ENCODE measurements around the gene NIPAL1.

Gene NIPAL1

GRCh38 chr4:48028696-48029095, 12.1 kb downstream of the NIPAL1 start:
- no peak for DNase-seq

GRCh38 chr4:48030470-48030869, 13.9 kb downstream of the NIPAL1 start:
- DNase-seq = no peak

GRCh38 chr4:48031802-48032525, 15.4 kb downstream of the NIPAL1 start:
- no peak for DNase-seq

DNA sequence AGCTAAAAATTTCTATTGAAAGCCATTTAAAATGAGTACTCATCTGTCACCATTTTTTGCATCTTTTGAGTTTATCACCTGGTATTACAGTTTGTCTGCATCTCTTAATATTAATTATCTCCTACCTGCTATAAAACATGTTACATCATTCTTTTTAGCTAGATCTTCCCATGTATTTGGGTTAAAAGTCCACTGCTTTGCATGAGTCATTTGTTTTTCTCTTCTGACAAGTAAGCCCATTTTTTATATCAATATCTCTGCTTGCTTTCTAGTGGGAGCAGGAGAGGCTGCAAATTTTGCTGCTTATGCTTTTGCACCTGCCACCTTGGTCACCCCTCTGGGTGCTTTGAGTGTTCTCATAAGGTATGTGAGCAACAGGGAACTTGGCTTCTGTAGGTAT, 16.1 kb downstream of the NIPAL1 start:
- no peak for DNase-seq

- no peak for DNase-seq
Observed at GRCh38 chr4:48033412-48033811, 16.8 kb downstream of the NIPAL1 start.

DNA sequence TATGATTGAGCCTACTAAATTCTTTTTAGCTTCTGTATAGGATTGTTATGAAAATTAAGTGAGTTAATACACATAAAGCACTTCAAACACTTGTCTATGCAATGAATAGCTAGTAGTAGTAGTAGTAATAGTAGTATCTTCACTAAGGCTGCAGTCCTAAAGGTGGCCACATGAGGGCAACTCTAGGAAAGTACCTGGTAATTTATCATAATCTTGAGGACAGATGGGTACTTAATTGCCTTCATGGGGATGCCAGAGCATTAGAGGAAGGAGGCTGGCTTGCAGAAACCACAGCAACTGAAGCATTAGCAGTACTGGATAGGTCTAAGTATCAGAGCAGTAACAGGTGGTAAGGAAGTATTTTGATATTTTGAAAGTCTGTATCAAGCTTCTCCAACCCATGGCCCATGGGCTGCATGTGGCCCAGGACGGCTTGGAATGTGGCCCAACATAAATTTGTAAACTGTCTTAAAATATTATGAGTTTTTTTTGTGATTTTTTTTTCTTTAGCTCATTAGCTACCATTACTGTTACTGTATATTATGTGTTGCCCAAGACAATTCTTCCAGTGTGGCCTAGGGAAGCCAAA, 17.3 kb downstream of the NIPAL1 start:
- DNase-seq = no peak

DNA sequence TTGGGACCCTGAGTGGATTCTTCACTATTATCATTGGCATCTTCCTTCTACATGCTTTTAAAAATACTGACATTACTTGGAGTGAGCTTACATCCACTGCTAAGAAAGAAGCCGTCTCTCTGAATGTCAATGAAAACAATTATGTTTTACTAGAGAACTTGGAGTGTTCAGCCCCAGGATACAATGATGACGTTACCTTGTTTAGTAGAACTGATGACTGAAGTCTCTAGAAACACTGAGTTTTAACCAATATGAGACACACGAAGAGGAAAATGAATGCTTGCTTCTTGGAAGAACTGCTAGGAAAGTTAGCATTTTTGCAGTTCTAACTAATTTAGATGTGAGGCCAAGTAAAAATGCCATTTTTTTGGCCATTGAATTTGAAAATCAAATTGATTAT, 19.4 kb downstream of the NIPAL1 start:
- DNase-seq = no peak

DNA sequence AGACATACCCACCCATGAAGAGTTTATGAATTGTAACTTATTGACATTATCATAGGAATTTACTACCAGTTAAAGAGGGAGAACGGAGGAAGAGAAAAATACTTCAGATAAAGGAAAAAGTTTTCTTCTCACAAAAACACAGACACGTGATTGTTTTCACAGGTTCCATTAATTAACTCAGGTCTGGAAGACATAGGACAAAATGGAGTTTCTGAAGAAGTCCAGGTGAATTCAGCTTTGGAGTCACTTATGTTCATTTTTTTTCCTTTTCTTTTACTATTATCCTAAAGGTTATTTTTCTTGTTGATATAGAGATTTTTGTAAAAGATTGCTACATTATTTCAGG, 20.5 kb downstream of the NIPAL1 start:
- DNase-seq = no peak

DNA sequence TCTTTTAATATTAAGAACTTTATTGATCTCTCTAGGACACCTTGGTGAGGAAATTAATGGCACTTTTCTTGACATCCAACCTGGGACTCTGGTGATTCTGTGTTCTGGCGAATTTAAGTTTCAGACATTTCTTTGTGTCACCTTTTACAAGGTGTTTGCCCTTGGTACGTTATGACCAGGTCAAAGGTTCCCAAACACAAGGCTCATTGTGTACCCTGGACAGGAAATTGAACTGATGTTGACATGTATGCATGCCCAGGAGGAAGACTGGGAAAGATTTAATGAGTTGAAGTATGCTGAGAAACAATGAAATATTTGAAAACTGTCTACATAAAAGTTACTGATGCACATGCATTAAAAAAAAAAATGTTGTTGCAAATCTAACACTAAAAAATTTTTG, 22.1 kb downstream of the NIPAL1 start:
- no peak for DNase-seq

GRCh38 chr4:48039561-48039960, 23.0 kb downstream of the NIPAL1 start:
- no peak for DNase-seq

- DNase-seq = no peak
Observed at GRCh38 chr4:48041535-48042137, 25.1 kb downstream of the NIPAL1 start.

- DNase-seq = no peak
Observed at GRCh38 chr4:48042979-48043461, 26.4 kb downstream of the NIPAL1 start.

DNA sequence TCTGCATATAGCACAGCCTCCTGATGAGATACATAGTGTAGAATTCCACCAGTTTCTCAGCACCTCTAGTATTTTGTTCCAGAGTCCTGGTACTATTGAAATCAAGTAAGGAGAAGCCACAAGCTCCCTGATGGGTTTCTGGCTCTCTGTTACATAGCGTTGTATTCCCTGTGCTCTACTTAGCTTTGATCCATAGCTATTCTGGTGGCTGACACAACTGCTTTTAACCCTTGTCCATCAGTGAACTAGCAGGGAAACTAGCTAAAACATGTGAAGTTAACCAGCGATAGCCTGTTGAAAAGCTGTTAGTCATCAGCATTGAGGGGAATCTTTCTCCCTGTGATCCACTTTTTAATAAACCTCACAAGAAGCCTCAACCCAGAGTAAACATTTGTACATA, 26.9 kb downstream of the NIPAL1 start:
- no peak for DNase-seq

DNA sequence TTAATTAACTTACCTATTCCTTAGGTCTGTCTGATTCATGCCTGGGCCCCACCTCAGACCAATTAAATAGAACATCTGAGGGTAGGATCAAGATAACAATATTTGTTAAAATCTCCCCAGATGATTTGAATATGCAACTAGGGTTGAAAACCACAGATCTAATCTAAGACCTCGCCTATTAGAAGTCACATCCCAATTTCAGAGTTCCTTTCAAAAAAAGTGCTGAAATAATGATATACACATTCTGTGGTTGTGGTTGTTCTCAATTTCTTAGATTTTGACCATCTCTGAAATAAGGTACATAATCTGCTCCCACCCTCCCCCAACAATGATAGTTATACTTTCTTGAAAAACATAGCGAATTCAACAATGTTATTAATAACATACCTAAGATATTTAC, 27.7 kb downstream of the NIPAL1 start:
- DNase-seq = no peak

DNA sequence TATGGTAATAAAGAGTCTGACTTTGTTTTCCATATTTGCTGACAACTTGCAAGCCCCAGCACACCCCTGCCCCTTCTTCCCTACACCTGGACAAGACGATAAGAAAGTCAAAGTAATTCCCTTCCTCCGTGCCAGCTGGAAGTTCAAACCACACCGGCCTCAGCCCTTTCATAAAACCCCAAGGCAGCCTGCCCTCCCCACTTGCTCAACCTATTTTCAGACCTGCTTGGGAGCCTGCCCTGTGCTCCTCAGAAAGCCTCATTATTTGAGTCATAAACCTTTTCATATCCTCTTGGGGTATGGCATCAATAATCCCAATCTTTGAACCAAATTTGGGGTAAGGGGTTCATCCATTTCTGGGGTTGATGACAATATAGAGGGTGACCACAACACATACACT, 29.5 kb downstream of the NIPAL1 start:
- DNase-seq = no peak

DNA sequence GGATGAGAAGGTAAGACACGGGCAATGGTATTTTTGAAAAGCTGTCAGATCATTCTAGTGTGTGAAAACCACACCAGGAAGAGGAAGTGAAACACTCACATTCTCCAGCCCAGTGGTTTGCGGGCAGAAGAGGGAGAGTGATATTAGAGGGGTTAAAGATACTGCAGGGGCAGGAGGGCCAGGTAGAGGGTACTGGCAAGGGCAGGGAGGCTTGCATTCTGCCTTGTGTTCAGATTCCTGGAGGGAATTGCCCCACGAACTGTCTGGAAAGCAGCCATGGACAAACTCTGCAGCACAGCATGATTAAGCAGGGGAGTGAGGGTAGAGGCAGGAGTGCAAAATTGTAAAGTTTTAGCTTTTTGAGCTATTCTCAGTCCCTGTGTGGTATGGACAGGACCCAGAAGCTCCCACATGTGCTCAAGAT, 30.9 kb downstream of the NIPAL1 start:
- DNase-seq = no peak

DNA sequence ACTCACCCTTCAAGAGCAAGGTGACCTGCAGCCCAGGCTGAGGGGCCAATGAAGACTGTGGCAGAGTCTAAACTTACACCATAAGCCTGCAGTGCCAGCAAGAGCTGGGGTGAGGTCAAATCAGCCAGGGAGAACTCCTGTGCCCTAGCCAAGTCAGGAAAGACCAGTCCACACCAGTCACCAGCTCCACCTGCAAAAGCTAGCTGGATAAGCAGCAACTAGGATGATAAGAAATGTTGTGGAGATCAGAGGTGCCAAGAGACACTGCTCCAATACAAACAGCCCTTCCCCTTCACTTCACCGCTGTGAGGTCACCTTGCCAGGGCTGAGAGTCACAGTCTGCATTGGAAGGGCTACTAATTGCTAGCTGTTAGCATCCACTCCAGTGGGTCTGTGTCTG, 31.3 kb downstream of the NIPAL1 start:
- DNase-seq = no peak

DNA sequence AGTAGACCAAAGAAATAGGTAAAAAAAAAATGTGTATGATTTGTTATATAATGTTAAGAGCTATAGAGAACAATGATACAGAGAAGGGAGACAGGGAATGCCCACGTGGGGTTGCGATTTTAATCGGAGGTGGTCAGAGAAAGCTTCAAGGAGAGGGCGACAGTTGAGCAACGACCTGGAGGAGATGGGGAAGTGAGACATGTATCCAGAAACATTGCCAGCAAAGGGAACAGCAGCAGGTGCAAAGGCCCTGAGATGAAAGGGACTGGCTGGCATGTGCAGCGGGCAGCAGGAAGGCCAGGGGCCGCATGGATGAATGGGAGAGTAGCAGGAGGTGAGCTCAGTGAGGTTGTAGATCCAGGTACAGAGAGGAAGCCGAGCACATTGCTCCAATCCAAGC, 32.9 kb downstream of the NIPAL1 start:
- no peak for DNase-seq

- no peak for DNase-seq
Observed at GRCh38 chr4:48051078-48051477, 34.5 kb downstream of the NIPAL1 start.

GRCh38 chr4:48058617-48059530, 42.3 kb downstream of the NIPAL1 start:
- no peak for DNase-seq

- no peak for DNase-seq
Observed at GRCh38 chr4:48064349-48064748, 47.8 kb downstream of the NIPAL1 start.

DNA sequence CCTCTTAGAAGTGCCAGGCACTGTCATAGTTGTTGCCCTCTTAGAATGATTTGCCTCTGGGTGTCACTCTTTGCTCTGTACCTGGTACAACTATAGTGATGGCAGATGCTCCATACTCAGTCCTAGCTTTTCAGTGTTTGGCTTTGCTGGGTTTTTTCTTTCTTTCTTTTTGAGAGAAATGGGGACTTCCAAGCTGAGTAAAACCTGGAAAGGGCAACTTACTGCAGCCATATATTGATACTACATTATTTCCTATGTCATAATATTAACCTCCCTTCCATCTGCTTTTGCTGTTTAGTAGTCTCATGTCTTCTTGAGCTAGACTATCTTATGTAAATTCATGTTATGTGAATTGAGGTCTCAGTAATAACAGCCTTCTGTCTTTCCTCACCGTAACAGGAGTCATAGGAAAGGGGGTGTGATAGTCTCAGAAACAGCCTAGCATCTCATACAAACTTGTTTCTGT, 49.0 kb downstream of the NIPAL1 start:
- no peak for DNase-seq

DNA sequence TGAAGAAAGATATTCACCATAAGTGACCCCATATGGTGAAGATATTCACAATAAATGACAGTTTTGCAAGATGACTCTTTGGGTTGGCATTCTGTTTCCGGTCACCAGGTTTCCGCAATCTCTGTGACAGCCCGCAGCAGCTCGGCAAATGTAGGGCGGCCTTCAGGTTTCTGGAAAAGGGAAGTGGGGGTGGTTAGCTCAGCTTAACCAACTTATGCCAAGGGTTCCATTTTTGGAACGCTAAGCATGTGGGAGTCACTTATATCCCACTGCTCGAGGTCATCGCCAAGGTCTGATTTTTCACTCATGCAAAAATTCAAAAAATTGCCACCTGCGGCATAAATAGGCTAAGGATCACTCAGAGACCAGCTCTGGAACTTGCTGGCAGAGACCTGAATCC, 51.0 kb downstream of the NIPAL1 start:
- no peak for DNase-seq

Data from HCEC 1CT (cell line).